PFSK-1 (cell line): ENCODE measurements around the gene DIP2B.

Source experiments
- FOXP2 ChIP-seq: optimal IDR thresholded peaks from 2 replicates; pipeline ENCODE3; 2011; ENCODE audit warnings: borderline replicate concordance, control low read depth, inconsistent platforms; ENCODE audit not compliant: insufficient read depth; ENCODE audit errors: extremely low read length, extremely low read depth
- POLR2AphosphoS5 ChIP-seq: IDR thresholded peaks from 2 replicates; pipeline ENCODE4 v1.6.1; 2012; ENCODE audit warnings: low read depth, mild to moderate bottlenecking, control low read depth, low read length, moderate library complexity
- SIN3A ChIP-seq: IDR thresholded peaks from 2 replicates; pipeline ENCODE4 v1.6.1; 2012; ENCODE audit warnings: mild to moderate bottlenecking, low read length, moderate library complexity, borderline replicate concordance; ENCODE audit not compliant: insufficient read depth
- TAF1 ChIP-seq: IDR thresholded peaks from 2 replicates; pipeline ENCODE4 v1.6.1; 2012; ENCODE audit warnings: low read length, control low read depth, borderline replicate concordance; ENCODE audit not compliant: insufficient read depth
- TF ChIP-seq, protein P1 (sequence below), 2 experiments: IDR thresholded peaks; 2 replicates each; pipeline versions ENCODE4 v1.6.1 to v1.8.0; 2011 to 2012; ENCODE audit warnings: low read depth in 2 of 2, low read length in 2 of 2, control low read depth in 1 of 2, inconsistent platforms in 1 of 2, mild to moderate bottlenecking in 1 of 2, moderate library complexity in 1 of 2; ENCODE audit not compliant: insufficient read depth in 1 of 2

Gene DIP2B

GRCh38 chr12:50711121-50711520 lies 206.3 kb downstream of the DIP2B start:
- no peak for TF ChIP-seq FOXP2
- TF ChIP-seq TAF1, result no peak
- TF ChIP-seq POLR2AphosphoS5, result no peak

GRCh38 chr12:50715174-50715573 lies 210.4 kb downstream of the DIP2B start:
- TF ChIP-seq TAF1, result no peak
- TF ChIP-seq SIN3A, result no peak
- TF ChIP-seq FOXP2, result no peak
- TF ChIP-seq POLR2AphosphoS5, result no peak
- TF ChIP-seq, protein P1, sequence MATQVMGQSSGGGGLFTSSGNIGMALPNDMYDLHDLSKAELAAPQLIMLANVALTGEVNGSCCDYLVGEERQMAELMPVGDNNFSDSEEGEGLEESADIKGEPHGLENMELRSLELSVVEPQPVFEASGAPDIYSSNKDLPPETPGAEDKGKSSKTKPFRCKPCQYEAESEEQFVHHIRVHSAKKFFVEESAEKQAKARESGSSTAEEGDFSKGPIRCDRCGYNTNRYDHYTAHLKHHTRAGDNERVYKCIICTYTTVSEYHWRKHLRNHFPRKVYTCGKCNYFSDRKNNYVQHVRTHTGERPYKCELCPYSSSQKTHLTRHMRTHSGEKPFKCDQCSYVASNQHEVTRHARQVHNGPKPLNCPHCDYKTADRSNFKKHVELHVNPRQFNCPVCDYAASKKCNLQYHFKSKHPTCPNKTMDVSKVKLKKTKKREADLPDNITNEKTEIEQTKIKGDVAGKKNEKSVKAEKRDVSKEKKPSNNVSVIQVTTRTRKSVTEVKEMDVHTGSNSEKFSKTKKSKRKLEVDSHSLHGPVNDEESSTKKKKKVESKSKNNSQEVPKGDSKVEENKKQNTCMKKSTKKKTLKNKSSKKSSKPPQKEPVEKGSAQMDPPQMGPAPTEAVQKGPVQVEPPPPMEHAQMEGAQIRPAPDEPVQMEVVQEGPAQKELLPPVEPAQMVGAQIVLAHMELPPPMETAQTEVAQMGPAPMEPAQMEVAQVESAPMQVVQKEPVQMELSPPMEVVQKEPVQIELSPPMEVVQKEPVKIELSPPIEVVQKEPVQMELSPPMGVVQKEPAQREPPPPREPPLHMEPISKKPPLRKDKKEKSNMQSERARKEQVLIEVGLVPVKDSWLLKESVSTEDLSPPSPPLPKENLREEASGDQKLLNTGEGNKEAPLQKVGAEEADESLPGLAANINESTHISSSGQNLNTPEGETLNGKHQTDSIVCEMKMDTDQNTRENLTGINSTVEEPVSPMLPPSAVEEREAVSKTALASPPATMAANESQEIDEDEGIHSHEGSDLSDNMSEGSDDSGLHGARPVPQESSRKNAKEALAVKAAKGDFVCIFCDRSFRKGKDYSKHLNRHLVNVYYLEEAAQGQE (IDR thresholded peaks at IDR 0.05; ENCODE audit: insufficient read depth in 1 of 2, low read depth in 2 of 2, low read length in 2 of 2), result no peak

GRCh38 chr12:50718760-50719159 lies 214.0 kb downstream of the DIP2B start:
- TF ChIP-seq, protein P1 (IDR thresholded peaks at IDR 0.05; ENCODE audit: insufficient read depth in 1 of 2, low read depth in 2 of 2, low read length in 2 of 2), result no peak
- TF ChIP-seq POLR2AphosphoS5, result no peak
- TF ChIP-seq SIN3A, result no peak
- no peak for TF ChIP-seq FOXP2
- TF ChIP-seq TAF1, result no peak

DNA sequence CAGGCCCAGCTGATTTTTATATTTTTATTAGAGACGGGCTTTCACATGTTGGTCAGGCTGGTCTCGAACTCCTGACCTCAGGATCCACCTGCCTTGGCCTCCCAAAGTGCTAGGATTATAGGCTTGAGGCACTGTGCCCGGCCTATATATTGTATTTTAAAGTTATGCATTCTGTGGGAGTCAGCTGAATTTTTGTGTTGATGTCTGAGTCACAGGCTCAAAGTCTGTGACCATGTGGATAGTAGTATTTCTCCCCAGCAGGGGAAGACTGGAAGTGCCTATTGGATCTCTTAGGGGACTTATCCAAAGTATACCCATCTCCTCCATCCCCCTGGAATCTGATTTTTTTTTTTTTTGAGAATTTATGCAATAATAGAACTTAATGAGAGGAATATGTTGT lies 215.3 kb downstream of the DIP2B start:
- TF ChIP-seq TAF1 (no peak), SIN3A (no peak), POLR2AphosphoS5 (no peak), FOXP2 (no peak)
- TF ChIP-seq, protein P1 (IDR thresholded peaks at IDR 0.05; ENCODE audit: insufficient read depth in 1 of 2, low read depth in 2 of 2, low read length in 2 of 2), result no peak

GRCh38 chr12:50720501-50720900 lies 215.7 kb downstream of the DIP2B start:
- TF ChIP-seq SIN3A, result no peak
- TF ChIP-seq FOXP2, result no peak
- TF ChIP-seq POLR2AphosphoS5, result no peak
- TF ChIP-seq, protein P1 (IDR thresholded peaks at IDR 0.05; ENCODE audit: insufficient read depth in 1 of 2, low read depth in 2 of 2, low read length in 2 of 2), result no peak
- no peak for TF ChIP-seq TAF1
